ENCODE results near the gene ADAM29.
"Not testable (repeated sequence)": the region's sequence is repeated elsewhere in the genome, so short reads cannot be mapped to it uniquely, and the experiment has no call there.

Gene ADAM29

DNA sequence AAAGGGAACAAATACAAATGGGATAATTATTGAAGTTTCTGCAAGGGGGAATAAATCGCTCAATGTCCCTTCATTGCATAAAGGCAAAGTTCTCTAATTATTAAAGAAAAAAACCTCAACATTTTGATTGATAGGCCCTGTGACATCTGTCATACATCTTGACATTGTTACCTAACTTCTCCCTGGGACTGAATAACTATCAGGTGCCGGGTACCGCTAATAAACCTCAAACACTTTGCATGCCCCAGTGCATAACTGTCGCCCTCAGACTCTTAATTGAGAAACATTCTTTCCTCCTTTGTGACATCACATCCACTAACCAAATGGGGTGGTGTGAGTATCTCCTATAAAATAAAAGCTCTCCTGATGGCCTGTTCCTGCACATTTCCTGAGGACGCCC, at the start of gene ADAM29:
TSS of gene ADAM29 (plus strand) at position 301 of the 400 bp plus-strand sequence. CDS start 57,168 bp downstream, outside the sequence.
- no peak for DNase-seq (ENCODE audit: low read depth in 2 of 2)

DNA sequence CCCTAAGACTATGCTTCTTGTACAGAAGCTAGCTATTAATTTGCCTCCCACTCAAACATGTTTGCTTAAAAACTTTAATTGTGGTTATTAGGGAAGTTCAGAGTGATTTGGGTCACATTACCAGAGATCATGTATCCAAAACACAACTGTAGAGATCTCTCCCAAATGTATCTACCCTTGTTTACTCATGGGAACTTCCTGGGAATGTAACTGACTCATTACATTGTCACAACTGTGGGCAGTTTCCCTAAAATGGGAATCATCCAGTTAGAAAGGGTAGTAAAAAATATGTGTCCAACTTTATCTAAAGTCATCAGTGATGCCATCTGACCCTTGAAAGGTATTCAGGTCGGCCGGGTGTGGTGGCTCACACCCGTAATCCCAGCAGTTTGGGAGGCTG, 48.8 kb upstream of the ADAM29 start:
- no peak for DNase-seq (ENCODE audit: low read depth in 2 of 2)

DNA sequence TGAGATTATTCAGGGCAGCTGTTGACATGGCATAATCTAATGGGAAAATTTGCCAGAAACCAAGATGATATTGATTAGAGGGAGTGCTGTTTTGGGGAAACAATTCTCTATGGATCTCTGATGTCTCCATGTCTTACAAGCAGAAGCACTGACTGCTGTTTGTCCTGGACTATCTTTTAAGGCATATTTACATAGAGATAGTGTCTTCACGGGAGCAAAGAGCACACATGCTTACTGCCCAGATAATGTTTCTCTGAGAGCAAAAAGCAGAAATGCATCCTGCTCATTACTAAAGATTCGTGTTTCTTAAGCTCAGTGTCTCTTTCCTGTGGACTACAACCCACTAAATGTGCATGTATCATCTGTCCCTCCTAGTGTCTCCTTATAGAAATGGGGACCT, 47.8 kb upstream of the ADAM29 start:
- no peak for DNase-seq (ENCODE audit: low read depth in 2 of 2)

DNA sequence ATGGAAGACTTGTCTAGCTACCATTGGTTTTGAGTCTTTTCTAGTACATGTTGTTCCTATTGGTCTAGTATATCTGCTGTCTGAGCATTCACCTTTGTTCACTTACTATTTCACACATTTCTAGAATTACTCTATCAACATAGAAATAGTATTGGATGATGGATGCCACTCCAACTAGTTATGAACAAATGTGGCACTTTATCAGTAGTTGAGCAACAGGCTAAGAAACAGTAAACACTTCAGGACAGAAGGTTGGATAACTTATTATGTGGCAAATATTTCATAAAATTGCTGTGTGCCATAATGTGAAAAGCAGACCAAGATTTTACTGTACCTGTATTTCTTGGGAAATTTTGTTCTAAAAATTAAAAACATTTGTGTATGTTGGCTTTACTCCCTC, 46.8 kb upstream of the ADAM29 start:
- no peak for DNase-seq (ENCODE audit: low read depth in 2 of 2)

DNA sequence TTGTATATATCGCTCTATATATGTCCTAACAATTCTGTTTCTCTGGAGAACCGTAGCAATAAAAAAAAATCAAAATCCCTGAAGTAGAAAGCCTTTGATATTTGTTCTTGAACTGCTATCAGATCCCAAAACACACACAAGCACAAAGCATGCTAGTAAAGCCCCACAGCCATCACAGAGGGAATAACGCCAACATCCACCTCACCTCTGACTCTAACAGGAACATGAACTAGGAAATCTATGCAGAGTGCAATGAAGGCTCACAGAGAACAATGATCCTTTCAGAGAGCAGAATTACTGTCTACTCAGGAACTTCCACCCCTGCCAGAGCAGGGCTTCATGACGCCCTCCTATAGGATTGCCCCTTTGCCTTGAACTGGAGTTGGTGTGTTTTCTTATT, 45.0 kb upstream of the ADAM29 start:
- DNase-seq (ENCODE audit: low read depth in 2 of 2): not testable (repeated sequence)

DNA sequence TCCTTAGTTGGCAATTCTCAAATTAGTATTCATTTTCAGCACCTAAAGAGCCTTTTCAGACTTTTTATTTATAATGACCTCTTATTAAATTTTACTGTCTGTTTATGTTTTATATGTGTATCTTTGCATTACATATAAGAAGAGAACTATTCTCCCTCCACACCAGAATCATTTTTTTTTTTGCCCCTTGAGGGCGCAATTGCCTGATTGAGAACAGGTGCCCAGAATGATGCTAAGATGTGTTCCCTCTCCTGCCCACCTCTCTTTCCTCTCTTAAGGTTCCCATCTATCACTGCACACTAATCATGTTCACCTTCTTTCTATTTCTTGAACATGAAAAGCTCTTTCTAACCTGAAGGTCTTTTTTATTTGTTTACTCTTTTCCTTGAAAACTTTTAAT, 44.2 kb upstream of the ADAM29 start:
- DNase-seq (ENCODE audit: low read depth in 2 of 2): no peak

DNA sequence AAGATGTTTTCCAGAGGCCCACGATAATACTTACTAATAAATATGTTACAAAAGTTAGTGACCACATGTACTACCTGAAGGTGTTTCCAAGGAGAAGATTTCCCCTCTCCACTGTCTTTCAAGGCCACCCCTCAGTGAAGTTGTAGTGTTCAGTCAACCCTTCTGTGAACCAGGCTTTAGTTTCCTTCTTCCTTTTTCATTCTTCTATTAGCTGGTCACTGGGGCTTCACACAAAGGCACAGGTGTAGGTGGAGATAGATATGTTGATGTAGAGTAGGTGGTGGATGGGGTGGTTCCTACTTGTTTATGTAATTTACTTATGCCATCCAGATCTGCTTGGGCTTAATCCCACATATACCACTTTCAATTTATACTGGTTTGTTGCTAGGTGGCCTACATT, 43.3 kb upstream of the ADAM29 start:
- no peak for DNase-seq (ENCODE audit: low read depth in 2 of 2)

DNA sequence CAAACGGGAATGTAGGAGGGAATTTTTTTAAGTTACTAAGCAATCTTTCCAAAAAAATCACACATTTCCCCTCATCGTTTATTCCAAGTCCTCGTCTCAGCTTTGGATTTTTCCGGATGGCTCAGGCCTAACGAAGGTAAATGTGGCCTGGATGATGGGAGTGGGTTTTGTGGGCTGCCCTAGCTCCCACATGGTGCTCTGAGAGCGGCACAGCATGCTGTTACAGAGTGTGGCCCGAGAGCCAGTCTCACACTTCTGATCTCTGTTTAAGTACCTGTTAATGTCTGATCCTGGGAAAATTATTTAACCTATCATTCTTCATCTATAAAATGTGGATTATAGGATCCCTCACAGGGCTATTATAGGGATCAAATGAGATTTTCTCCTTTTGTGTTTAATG, 38.2 kb upstream of the ADAM29 start:
- DNase-seq (ENCODE audit: low read depth in 2 of 2): no peak

DNA sequence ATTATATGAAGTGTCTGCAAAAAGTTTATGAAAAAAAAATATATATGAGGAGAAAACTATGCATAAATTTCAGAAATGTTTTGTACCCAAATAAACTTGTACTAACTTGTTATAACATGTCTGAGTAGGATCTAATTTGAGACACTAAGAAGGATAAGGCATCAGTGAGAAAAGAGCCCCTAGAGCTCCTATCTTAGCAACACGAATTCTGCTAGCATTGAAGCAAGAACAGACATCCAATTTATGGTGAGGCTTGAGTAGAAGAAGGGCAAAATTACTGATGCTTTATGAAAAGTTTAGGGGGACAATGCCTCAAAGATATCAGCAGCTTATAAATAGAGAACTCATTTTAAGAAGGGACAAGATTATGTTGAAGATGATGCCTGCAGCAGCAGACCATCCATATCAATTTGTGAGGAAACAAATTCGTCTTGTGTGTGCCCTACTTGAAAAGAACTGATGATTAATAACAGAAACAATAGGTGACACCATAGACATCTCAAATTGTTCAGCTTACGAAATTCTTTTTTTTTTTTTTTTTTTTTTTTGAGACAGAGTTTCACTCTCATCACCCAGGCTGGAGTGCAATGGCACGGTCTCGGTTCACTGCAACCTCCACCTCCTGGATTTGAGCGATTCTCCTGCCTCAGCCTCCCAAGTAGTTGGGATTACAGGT, 35.7 kb upstream of the ADAM29 start:
- DNase-seq (ENCODE audit: low read depth in 2 of 2): no peak

DNA sequence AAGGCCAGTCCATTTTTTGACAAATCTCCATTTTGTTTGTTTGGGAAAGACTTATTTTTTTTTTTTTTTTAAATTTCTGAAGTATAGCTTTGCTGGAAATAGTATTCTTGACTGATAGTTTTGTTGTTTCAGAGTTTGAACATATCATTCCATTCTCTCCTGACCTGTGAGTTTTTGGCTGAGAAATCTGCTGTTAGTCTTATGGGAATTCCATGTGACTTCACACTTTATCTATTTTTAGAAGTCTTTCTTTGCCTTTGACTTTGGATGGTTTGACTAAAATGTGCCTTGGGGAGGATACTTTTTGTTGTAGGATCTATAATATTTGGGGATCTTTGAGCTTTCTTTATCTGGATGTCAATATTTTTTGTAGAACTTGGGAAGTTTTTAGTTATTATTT, 10.7 kb upstream of the ADAM29 start:
- no peak for DNase-seq (ENCODE audit: low read depth in 2 of 2)

DNA sequence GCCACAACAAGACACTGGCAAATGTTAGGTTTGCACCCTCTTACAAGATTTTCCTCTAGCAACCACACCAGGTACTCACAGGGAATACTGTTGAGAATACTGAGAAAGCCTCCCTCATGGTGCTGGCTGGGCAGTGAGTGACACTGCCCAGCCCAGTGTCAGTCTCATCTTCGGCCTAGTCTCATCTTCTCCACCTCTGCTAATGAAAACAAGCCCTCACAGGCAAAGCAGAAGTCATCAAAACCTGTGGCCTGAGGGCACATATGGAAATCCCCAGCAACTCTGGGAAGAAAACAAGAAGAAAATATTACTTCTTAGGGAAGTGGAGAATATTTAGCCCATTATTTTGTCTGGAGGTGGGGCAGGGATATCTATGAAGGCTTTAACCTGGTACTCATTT, 7.9 kb upstream of the ADAM29 start:
- no peak for DNase-seq (ENCODE audit: low read depth in 2 of 2)

DNA sequence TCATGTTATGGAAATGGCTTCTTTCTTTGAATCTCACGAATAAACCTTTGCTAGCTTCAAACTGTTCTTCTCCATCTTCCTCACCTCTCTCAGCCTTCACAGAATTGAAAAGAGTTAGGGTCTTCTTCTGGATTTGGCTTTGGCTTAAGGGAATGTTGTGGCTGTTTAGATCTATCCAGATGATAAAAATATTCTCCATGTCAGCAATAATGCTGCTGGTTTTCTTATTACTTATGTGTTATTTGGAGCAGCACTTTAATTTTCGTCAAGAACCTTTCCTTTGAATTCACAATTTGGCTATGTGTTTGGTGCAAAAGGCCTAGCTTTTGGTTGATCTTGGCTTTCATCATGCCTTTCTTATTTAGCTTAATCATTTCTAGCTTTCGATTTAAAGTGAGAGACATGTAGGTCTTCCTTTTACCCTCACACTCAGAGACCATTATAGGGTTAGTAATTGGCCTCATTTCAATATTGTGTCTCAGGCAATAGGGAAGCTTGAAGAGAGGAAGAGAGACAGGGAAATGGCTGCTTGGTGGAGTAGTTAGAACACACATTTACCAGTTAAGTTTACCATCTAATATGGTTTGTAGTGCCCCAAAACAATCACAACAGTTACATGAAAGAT, 5.1 kb upstream of the ADAM29 start:
- DNase-seq (ENCODE audit: low read depth in 2 of 2): no peak

DNA sequence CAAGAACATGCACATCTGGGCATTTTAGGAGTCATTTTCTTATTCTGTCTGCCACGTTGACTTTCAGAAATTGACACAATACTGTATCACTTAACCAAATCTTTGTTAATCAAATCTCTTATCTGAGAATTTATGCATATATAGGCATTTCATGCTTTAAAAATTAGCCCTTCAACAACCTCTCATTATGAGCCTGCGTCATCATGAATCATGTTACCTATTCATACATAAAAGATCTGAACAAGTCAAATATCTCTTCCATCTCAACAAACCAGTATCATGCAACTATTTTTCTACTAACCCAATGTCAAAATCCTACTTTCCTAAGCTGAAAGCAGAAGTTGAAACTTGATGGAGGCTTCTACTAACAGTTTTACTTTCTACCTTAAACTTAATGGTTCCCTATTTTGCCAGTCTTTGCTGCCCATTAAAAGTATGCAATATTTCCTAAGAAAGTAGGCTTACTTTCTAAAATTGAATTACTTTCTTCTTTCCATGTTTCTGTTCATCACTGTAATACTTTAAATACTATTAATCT, 1.8 kb downstream of the ADAM29 start:
- no peak for DNase-seq (ENCODE audit: low read depth in 2 of 2)

DNA sequence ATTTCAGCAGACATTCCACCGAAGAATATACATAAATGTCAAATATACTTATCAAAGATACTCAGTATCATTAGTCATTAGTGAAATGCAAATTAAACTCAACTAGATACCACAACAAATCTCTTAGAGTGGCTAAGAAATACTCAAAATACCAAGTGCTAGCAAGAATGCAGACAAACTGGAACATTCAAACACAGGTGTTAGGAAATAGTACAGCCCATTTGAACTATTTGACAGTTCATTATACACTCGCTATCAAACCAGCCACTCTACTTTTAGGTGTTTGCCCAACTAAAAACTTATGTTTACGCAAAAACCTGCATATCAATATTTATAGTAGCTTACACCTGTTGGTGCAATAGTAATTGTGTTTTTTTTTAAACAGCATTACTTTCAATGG, 8.8 kb downstream of the ADAM29 start:
- DNase-seq (ENCODE audit: low read depth in 2 of 2): no peak

DNA sequence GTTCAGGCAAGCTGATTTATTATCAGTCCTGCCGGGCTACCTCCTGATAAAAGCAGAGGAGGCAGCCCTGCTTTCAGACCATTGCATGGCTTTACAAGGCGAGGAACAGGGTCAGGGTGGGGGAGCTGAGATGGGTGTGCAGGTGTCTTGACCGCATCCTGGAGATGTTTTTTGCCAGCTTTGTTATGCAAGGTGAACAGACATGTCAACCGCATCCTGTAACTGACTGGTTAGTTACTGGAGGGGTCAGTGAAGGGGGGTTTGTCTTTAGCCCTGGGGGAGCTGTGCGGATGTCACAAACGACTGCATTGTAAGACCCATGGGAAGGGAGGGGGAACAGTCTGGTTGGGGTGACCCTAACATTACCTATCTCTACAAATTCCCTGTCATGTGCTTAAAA, 10.0 kb downstream of the ADAM29 start:
- no peak for DNase-seq (ENCODE audit: low read depth in 2 of 2)

DNA sequence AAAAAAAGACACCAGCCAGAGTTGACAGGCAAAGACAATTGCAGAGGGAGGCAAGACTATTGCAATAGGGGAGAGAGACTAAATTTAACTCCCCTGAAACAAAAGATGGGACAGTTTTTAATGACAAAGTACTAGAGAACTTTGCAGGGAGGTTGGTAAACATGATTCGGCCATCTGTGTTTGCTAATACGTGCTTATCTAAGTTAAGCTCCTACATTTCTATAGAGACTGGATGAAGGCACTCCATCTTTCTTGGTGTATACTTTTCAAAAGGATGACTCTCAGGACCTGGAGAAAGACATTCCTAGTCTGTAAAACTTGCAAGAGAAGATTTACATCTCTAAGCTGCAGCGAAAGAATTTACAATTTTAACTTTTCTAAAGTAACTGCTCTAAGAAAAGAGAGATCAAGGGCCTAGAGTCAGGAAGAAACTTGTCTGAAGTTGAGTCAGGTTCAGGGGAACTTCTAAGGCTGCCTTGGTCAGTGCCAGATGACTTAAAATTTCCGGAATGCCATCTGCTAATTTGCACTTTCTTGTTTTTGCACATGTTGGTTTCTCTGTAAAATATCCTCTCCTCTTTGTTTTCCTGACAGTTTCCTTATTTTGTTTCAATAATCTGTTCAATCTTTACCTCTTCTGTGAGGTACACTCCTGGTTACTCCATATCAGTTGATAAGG, 10.6 kb downstream of the ADAM29 start:
- no peak for DNase-seq (ENCODE audit: low read depth in 2 of 2)

DNA sequence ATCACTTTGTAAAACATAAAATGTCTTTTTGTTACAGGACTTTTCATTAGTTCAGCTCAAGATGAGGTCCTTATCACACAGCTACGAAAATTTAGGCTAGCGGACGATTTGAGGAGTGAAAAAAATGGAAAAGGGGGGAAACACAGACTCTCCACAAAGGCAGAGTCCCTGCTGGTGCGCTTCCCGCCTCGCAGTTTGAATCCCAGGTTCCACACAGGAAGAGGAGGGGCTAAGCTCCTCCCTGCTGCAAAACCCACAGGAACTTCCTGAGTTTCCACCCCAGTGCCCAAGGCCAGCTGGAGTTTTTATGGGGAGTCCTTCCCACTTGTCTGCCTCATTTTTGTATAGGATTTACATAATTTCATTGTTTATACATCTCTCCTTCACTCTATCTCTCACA, 11.2 kb downstream of the ADAM29 start:
- DNase-seq (ENCODE audit: low read depth in 2 of 2): no peak

DNA sequence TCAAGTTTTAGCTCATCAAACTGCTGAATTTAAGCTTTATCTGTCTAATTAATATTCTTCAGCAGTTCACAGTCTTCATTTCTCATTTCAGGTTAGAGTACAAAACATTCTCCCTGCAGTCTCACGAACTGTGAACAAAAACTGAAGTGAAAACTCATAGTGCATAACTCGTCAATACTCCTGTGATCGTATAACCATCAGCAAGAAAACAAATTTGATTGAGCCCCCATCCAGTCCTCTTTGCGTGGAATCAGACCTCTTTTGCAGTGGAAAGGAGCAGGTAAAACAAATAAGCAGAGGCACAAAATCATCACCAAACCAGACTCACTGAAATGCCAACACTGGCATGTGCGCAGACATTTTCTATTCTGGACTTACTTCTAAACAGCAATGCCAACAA, 12.7 kb downstream of the ADAM29 start:
- DNase-seq (ENCODE audit: low read depth in 2 of 2): no peak

DNA sequence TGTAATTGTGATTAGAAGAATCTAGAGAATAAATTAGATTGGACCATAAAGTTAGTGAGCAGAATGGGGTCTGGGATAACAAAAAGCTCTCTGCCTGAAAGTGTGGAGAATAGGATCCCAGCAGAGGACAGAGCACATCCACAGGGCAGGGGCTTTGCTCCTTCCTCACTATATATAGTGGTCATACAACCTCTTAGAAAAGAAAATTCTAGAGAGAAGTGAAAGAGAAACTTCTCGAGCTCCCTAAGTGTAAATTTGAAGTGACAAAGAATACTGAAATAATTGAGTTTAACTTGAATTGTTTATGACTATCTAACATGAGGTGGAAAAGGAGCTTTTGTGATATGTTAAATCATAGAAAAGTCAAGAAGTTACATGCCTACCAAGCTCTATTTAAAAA, 14.9 kb downstream of the ADAM29 start:
- DNase-seq (ENCODE audit: low read depth in 2 of 2): no peak

DNA sequence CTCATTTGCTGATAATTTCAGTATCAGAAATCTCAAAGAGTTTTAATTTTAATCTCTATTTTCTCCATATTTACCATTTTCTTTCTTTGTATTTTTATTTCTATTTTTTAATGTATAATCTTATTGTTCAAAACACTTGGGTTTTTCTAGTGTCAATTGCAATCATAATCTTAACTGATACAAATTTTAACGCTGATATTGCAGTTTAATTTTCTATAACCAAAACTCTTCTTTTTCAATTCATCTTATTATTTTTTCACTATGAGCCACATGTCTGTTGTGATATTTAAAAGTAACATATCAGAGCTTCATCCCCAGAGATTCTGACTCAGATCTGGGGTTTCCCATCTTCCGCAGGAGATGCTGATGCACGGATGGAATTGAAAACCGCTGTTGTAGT, 16.2 kb downstream of the ADAM29 start:
- no peak for DNase-seq (ENCODE audit: low read depth in 2 of 2)

DNA sequence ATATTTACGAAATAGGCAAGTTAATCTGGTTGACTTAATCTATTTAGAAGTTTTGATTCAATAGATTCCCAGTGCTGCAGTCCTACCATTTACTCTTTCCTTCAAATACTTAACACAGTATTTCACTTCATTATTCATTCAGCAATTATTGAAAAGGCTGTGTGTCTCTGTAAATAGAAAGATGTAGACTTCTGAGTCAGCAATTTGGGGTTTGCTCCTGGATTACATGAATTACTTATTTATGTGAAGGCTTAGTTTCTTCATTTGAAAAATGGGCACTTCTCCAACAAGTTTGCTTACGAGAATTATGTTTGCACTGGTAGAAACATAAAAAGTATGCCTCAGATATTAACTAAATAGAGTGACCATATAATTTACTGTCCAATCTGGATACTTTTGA, 17.4 kb downstream of the ADAM29 start:
- DNase-seq (ENCODE audit: low read depth in 2 of 2): no peak

DNA sequence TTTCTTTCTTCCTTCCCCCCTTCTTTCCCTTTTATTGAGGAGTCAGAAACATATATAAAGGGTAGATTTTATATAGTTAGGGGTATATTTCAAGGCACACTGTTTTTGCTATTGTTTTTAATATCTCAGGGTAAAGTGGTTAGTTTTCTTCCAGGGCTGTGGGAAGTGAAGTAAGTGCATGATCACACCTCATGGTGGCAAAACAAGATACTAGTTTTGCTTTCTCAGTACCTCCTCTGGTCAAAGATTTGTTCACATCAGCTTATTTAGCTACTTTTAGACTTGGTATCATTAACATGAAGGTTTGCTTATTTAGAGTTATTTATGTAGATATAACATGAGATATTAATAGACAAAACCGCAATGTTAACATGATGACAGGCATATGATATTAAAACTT, 21.8 kb downstream of the ADAM29 start:
- no peak for DNase-seq (ENCODE audit: low read depth in 2 of 2)

DNA sequence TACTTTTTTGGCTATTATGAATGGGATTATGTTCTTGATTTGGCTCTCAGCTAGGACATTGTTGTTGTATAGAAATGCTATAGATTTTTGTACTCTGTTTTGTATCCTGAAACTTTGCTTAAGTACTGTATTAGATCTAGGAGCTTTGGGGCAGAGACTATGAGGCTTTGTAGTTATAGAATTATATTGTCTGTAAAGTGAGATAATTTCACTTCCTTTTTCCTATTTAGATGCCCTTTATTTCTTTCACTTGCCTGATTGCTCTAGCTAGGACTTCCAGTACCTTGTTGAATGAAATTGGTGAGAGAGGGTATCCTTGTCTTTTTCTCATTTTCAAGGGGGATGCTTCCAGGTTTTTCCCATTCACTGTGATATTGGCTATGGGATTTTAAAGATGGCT, 28.1 kb downstream of the ADAM29 start:
- DNase-seq (ENCODE audit: low read depth in 2 of 2): no peak

All from stimulated activated CD8-positive, alpha-beta memory T cell treated with anti-CD3 and anti-CD28 coated beads, Interleukin-7, amount 100 ng/mL, for 1 hour (primary cell).